Activated gamma-delta T cell treated with anti-CD3 and anti-CD28 coated beads, Interleukin-2, amount 50 U/mL, for 16 hours (primary cell): Measurements from ENCODE around the gene VWA5B2.

Source experiments
- DNase-seq: peaks from one replicate; pipeline ENCODE4 v3.0.0-alpha.2; 2020; ENCODE audit warnings: low read depth

Gene VWA5B2

DNA sequence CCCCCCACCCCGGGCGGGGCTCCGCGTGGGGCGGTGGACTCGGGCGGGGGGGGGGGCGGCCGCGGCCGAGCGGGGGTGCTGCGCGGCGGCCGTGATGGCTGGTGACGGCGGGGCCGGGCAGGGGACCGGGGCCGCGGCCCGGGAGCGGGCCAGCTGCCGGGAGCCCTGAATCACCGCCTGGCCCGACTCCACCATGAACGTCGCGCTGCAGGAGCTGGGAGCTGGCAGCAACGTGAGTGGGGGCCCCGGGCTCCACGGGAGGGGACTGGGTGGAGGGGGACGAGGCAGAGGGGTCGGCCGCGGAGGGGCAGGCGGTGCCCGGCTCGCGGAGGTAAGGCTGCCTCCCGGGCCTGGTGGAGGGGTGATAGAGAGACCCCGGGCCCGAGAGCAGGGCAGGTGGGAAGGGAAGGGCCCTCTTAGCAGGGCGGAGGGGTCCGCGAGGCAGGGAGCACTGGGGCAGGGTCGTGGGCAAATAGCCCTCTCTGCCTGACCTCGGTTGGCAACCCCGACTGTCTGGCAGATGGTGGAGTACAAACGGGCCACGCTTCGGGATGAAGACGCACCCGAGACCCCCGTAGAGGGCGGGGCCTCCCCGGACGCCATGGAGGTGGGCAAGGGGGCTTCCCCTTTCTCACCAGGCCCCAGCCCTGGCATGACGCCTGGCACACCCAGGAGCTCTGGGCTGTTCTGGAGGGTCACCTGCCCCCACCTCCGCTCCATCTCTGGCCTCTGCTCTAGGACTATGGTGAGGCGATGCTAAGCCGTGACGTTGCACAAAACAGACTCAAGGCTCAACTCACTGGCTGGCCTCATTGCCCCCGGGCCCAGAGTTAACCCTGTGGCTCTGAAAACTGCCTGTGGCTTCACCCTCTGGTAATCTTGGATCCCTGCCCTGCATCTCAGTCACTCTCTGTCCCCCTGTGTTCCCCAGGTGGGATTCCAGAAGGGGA is 46.9 kb downstream of the VWA5B2 start, which contains the start of gene ECE2:
ECE2 (plus strand) TSS at position 62 of the 950 bp plus-strand sequence; CDS start at position 194, 132 bp downstream.
- no peak for DNase-seq

- no peak for DNase-seq
Observed at GRCh38 chr3:184277366-184277765, 48.0 kb downstream of the VWA5B2 start.

DNA sequence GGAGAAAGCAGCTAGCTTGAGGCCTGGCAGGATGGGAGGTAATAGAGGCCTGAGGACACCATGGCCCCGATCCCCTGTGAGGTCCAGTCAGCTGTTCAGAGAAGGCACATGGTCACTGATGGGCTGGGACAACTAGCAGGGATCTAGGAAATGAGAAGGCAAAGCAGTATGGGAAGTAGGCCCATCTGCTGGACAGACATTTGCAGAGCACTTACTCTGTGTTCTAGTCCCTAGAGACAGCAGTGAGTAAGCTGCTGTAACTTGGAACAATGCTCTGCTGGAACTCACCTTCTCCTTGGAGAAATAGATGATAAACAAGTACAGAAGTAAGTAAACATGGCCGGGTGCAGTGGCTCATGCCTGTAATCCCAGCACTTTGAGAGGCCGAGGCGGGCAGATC is 53.6 kb downstream of the VWA5B2 start:
- no peak for DNase-seq

- no peak for DNase-seq
Observed at GRCh38 chr3:184283681-184284080, 54.3 kb downstream of the VWA5B2 start.

GRCh38 chr3:184284696-184285095 is 55.3 kb downstream of the VWA5B2 start:
- no peak for DNase-seq

DNA sequence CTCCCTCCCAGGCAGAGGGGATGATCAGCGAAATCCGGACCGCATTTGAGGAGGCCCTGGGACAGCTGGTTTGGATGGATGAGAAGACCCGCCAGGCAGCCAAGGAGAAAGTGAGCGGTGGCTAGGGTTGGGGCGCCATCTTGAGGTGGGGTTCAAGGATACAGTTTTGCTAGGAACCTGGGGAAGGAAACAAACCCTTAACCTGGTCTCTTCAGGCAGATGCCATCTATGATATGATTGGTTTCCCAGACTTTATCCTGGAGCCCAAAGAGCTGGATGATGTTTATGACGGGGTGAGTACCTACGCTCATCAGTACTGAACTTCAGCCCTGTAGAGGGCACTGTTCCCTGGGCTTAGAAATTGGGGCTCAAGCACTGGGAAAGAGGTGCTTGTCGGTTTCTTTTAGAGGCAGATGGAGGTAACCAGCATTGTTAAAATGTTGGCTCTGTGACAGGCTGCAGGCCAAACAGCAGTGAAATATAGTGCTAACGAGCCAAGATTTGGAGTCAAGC is 60.1 kb downstream of the VWA5B2 start:
- DNase-seq, result peak; percentile 43

- no peak for DNase-seq
Observed at GRCh38 chr3:184290331-184290730, 60.9 kb downstream of the VWA5B2 start.

DNA sequence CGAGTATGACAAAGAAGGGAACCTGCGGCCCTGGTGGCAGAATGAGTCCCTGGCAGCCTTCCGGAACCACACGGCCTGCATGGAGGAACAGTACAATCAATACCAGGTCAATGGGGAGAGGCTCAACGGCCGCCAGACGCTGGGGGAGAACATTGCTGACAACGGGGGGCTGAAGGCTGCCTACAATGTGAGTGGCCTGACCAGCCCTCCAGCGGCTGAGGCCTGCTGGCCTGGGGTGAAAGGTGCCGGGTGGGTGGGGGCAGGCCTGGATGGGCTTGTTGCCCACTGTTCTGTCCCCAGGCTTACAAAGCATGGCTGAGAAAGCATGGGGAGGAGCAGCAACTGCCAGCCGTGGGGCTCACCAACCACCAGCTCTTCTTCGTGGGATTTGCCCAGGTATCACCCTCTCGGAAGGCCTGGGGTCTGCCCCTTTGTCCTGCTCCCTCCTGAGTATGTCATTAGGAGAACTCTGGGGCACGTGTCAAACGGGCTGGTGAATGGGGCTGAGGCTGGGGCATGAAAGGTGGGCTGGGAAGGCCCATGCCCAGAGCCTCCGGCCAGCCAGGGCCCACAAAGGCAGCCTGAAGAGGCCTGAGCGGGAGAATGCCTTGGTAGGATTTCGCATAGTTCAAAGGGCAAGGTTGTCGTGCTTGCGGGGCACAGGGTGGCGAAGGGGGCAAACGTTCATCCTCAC is 61.8 kb downstream of the VWA5B2 start:
- DNase-seq, result no peak
